ENCODE data around the gene RABL6. TPM values are rescaled to one million over a fixed set of nuclear protein-coding genes. Genes with fewer than 3 reads are reported as not detected.

Gene RABL6
- total RNA-seq, 6 experiments from 2014 or later, result 77.8 to 87.7 (median 84.0) TPM

GRCh38 chr9:136791516-136792276 lies 16.1 kb upstream of the RABL6 start:
- Mint-ChIP-seq H3K9me3 (no peaks in the 10 kb centered on the region), H3K27me3 (ENCODE audit: insufficient read depth) (peaks cover 5% of the 10 kb centered on the region), H3K36me3 (ENCODE audit: low read depth) (peaks cover 5% of the 10 kb centered on the region), H3K4me3 (peak overlapping the region; percentile 86), H3K4me1 (ENCODE audit: low read depth) (peaks cover 42% of the 10 kb centered on the region), H3K27ac (peak overlapping the region; percentile 62; the same call in 1 of the 2 replicates)
- DNase-seq, result no peak
- peak; percentile 100 for TF ChIP-seq CTCF (IDR thresholded peaks at IDR 0.05)

GRCh38 chr9:136792321-136793085 lies 15.2 kb upstream of the RABL6 start:
- no peaks in the 10 kb centered on the region for H3K9me3 Mint-ChIP-seq
- H3K27ac Mint-ChIP-seq, result peak overlapping the region; percentile 7; the same call in 1 of the 2 replicates
- no peak for TF ChIP-seq CTCF (IDR thresholded peaks at IDR 0.05)
- DNase-seq, result no peak
- H3K27me3 Mint-ChIP-seq (ENCODE audit: insufficient read depth), result peaks cover 12% of the 10 kb centered on the region
- peaks cover 5% of the 10 kb centered on the region for H3K36me3 Mint-ChIP-seq (ENCODE audit: low read depth)
- peaks cover 46% of the 10 kb centered on the region for H3K4me1 Mint-ChIP-seq (ENCODE audit: low read depth)
- H3K4me3 Mint-ChIP-seq, result peak overlapping the region; percentile 86

- Mint-ChIP-seq H3K9me3 (no peaks in the 10 kb centered on the region), H3K27ac (no peak overlapping the region), H3K27me3 (ENCODE audit: insufficient read depth) (peaks cover 15% of the 10 kb centered on the region), H3K4me1 (ENCODE audit: low read depth) (peaks cover 38% of the 10 kb centered on the region), H3K4me3 (no peak overlapping the region), H3K36me3 (ENCODE audit: low read depth) (peaks cover 5% of the 10 kb centered on the region)
- DNase-seq, result no peak
- no peak for TF ChIP-seq CTCF (IDR thresholded peaks at IDR 0.05)
Measured at GRCh38 chr9:136793086-136793946, 14.4 kb upstream of the RABL6 start.

GRCh38 chr9:136794281-136794999 lies 13.3 kb upstream of the RABL6 start:
- no peaks in the 10 kb centered on the region for H3K9me3 Mint-ChIP-seq
- no peak for DNase-seq
- peaks cover 30% of the 10 kb centered on the region for H3K4me1 Mint-ChIP-seq (ENCODE audit: low read depth)
- no peak for TF ChIP-seq CTCF (IDR thresholded peaks at IDR 0.05)
- H3K36me3 Mint-ChIP-seq (ENCODE audit: low read depth), result peaks cover 5% of the 10 kb centered on the region
- H3K27ac Mint-ChIP-seq, result no peak overlapping the region
- peaks cover 24% of the 10 kb centered on the region for H3K27me3 Mint-ChIP-seq (ENCODE audit: insufficient read depth)
- H3K4me3 Mint-ChIP-seq, result no peak overlapping the region

- no peak overlapping the region for H3K27ac Mint-ChIP-seq
Measured at GRCh38 chr9:136795000-136795348, 12.8 kb upstream of the RABL6 start.

More at GRCh38 chr9:136795000-136795348, 12.8 kb upstream of the RABL6 start:
- Mint-ChIP-seq H3K27me3 (ENCODE audit: insufficient read depth) (peaks cover 25% of the 10 kb centered on the region), H3K9me3 (no peaks in the 10 kb centered on the region), H3K36me3 (ENCODE audit: low read depth) (peaks cover 5% of the 10 kb centered on the region), H3K4me3 (no peak overlapping the region), H3K4me1 (ENCODE audit: low read depth) (peaks cover 30% of the 10 kb centered on the region)
- no peak for DNase-seq
- no peak for TF ChIP-seq CTCF (IDR thresholded peaks at IDR 0.05)
